IMR-90 (cell line): Measurements from ENCODE around the gene SRRM3.
A peak's percentile ranks its signal among the peaks of the same experiment; 100 is the strongest.

Experiments used
- CEBPB ChIP-seq: IDR thresholded peaks from 2 replicates; pipeline ENCODE4 v1.6.1; 2012; ENCODE audit warnings: low read depth, low read length, improper control_type of control experiment
- CTCF ChIP-seq: conservative IDR thresholded peaks from 2 replicates; pipeline ENCODE4 v1.5.1; 2012; ENCODE audit warnings: mild to moderate bottlenecking, low read depth, low read length, improper control_type of control experiment
- FOS ChIP-seq: fragments of 150-350 bp; IDR thresholded peaks from 2 replicates; pipeline ENCODE4 v1.6.1; 2016; ENCODE audit warnings: low read depth, low read length
- MAZ ChIP-seq: IDR thresholded peaks from 2 replicates; pipeline ENCODE4 v1.6.1; 2012; ENCODE audit warnings: low read depth, mild to moderate bottlenecking, low read length, improper control_type of control experiment, moderate library complexity, borderline replicate concordance
- MXI1 ChIP-seq: IDR thresholded peaks from 2 replicates; pipeline ENCODE4 v1.6.1; 2012; ENCODE audit warnings: low read depth, mild to moderate bottlenecking, low read length, moderate library complexity, borderline replicate concordance
- POLR2A ChIP-seq: IDR thresholded peaks from 2 replicates; pipeline ENCODE4 v1.6.1; 2012; ENCODE audit warnings: mild to moderate bottlenecking, low read depth, low read length
- RAD21 ChIP-seq: IDR thresholded peaks from 2 replicates; pipeline ENCODE4 v1.6.1; 2012; ENCODE audit warnings: low read length, improper control_type of control experiment
- RCOR1 ChIP-seq: IDR thresholded peaks from 2 replicates; pipeline ENCODE4 v1.6.1; 2012; ENCODE audit warnings: mild to moderate bottlenecking, low read length, improper control_type of control experiment; ENCODE audit not compliant: insufficient replicate concordance
- RFX5 ChIP-seq: IDR thresholded peaks from 2 replicates; pipeline ENCODE4 v1.8.0; 2012; ENCODE audit warnings: low read depth, mild to moderate bottlenecking, low read length, moderate library complexity
- SMC3 ChIP-seq: fragments of 150-350 bp; IDR thresholded peaks from 2 replicates; pipeline ENCODE4 v1.6.1; 2016; ENCODE audit warnings: low read depth, mild to moderate bottlenecking, antibody characterized with exemption, low read length, moderate library complexity
- TF ChIP-seq, protein P1 (sequence below): fragments of 150-350 bp; IDR thresholded peaks from 2 replicates; pipeline ENCODE4 v1.6.1; 2017; ENCODE audit warnings: mild to moderate bottlenecking, antibody characterized with exemption, low read length, low read depth

DNA sequence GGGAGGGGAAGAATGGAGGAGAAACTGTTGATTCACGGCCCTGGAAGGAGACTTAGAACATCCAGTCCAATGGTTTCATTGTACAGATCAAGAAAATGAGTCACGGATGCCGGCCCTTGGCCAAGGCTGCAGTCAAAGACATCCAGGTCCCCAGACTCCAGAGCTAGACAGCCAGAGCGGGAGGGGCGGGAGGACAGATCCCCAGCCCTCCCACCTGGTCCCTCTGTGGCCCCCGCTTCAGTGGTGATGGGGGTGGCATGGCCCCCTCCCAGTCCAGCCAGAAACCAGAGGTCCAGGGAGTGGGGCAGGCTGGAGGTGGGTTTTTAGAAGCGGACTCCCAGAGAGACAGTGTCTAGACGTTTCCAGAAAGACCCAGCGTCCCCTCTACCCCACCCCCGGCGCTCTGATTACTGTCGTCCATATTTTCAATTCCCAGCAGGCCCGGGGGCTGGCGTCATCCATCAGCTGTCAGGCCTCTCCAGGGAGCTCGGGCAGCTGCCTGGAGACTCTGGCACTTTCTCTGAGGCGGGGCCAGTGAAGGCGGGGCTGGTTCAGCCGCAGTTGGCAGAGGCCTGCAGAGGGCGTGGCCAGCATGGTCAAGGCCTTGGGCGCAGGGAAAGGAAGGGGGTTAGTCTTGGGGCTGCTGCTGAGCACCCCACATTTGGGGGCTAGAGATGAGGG lies 92.8 kb downstream of the SRRM3 start:
- no peak for TF ChIP-seq CTCF
- TF ChIP-seq POLR2A, result peak; percentile 56
- 0 out of 2 replicates have a peak, but pooled peaks have one; percentile 2 for TF ChIP-seq RFX5
- TF ChIP-seq SMC3, result no peak
- no peak for TF ChIP-seq RAD21
- TF ChIP-seq, protein P1, sequence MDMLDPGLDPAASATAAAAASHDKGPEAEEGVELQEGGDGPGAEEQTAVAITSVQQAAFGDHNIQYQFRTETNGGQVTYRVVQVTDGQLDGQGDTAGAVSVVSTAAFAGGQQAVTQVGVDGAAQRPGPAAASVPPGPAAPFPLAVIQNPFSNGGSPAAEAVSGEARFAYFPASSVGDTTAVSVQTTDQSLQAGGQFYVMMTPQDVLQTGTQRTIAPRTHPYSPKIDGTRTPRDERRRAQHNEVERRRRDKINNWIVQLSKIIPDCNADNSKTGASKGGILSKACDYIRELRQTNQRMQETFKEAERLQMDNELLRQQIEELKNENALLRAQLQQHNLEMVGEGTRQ, result 0 out of 2 replicates have a peak, but pooled peaks have one; percentile 15
- peak; percentile 81 for TF ChIP-seq MAZ
- TF ChIP-seq MXI1, result 0 out of 2 replicates have a peak, but pooled peaks have one; percentile 36
- peak; percentile 43; the same call in 1 of the 2 replicates for TF ChIP-seq FOS
- no peak for TF ChIP-seq CEBPB
- no peak for TF ChIP-seq RCOR1
